K562 (cell line): ENCODE measurements around the gene VSIG10L. TPM values are rescaled to one million over a fixed set of nuclear protein-coding genes. Genes with fewer than 3 reads are reported as not detected.

Experiments used
- ATAC-seq: fragments of 200-7000 bp; cut with Tn5 transposase; 3 replicates; pipeline ENCODE4 v1.9.1; 2020; ENCODE audit warnings: moderate library complexity
- BruUV-seq: library from RNA; stranded (reverse); fragments of 400-500 nt; replicated peaks from 2 replicates; lab custom pipeline; 2021; lab: Mats Ljungman, UMichigan
- CTCF ChIA-PET: fragments of 300-600 bp; formaldehyde crosslinking; extraction: SDS; loops from one replicate; lab custom pipeline; 2021; ENCODE audit warnings: low intra/inter-chr PET ratio; lab: Yijun Ruan, JAX
- POLR2A ChIA-PET: fragments of 300-600, 350-650 bp; sonication (Branson Sonifier 250); formaldehyde crosslinking; extraction: SDS; loops from one replicate; lab custom pipeline; 2021; ENCODE audit warnings: antibody characterized with exemption, inconsistent platforms; lab: Yijun Ruan, JAX
- DNase-seq, 4 experiments: peaks; one replicate each; pipeline versions ENCODE4 v3.0.0 to v3.0.0-alpha.2; 2011 to 2018; ENCODE audit warnings: low spot score in 3 of 4, mixed read lengths in 3 of 4; ENCODE audit errors: extremely low read depth in 1 of 4
- FAIRE-seq: peaks from 2 replicates; lab custom pipeline; 2011; peaks lifted over from hg19 to GRCh38; lab: Jason Lieb, UNC
- H2AFZ ChIP-seq: 2 replicates; pipeline ENCODE4 v1.6.0; 2011; ENCODE audit warnings: low read depth, low read length, control low read depth, inconsistent platforms
- H3K27ac ChIP-seq: fragments of 200-600 bp; 3 replicates; pipeline ENCODE4 v1.8.0; 2011; ENCODE audit warnings: low read depth, mild to moderate bottlenecking, control low read depth, inconsistent platforms, low read length, moderate library complexity, mixed read lengths; ENCODE audit errors: extremely low read depth
- H3K27me3 ChIP-seq, 2 experiments: fragments of 300-600 bp in 1 of 2; 2 replicates in 1 of 2; 3 replicates in 1 of 2; pipeline versions ENCODE4 v1.6.0 to v1.8.0; 2011; ENCODE audit warnings: inconsistent platforms in 2 of 2, low read length in 2 of 2, mild to moderate bottlenecking in 1 of 2, mixed read lengths in 1 of 2, moderate library complexity in 1 of 2; ENCODE audit not compliant: control insufficient read depth in 2 of 2, insufficient read depth in 2 of 2
- H3K36me3 ChIP-seq: fragments of 300-600 bp; 3 replicates; pipeline ENCODE4 v1.8.0; 2011; ENCODE audit warnings: mild to moderate bottlenecking, low read length, inconsistent platforms; ENCODE audit not compliant: control insufficient read depth, insufficient read depth
- H3K4me1 ChIP-seq, 2 experiments: fragments of 200-600 bp in 1 of 2; replicated peaks in 1 of 2; 2 replicates in 1 of 2; 3 replicates in 1 of 2; pipeline versions ENCODE4 v1.5.1 to v1.8.0; 2011; ENCODE audit warnings: inconsistent platforms in 2 of 2, low read length in 2 of 2, mild to moderate bottlenecking in 1 of 2, mixed read lengths in 1 of 2, moderate library complexity in 1 of 2; ENCODE audit not compliant: control insufficient read depth in 2 of 2, insufficient read depth in 2 of 2
- H3K4me2 ChIP-seq: 2 replicates; pipeline ENCODE4 v1.6.1; 2011; ENCODE audit warnings: low read length, control low read depth, inconsistent platforms, mixed read lengths; ENCODE audit not compliant: insufficient read depth
- H3K4me3 ChIP-seq: fragments of 200-600 bp; sonication (generic), shearing (Covaris generic); 2 replicates; pipeline ENCODE4 v1.5.1; 2016; ENCODE audit warnings: control low read depth, inconsistent platforms
- H3K79me2 ChIP-seq: fragments of 200-600 bp; 3 replicates; pipeline ENCODE4 v1.8.0; 2011; ENCODE audit warnings: low read length, inconsistent platforms; ENCODE audit not compliant: control insufficient read depth, insufficient read depth
- H3K9ac ChIP-seq, 2 experiments: 2 replicates each; pipeline versions ENCODE4 v1.6.0 to v1.6.1; 2011; ENCODE audit warnings: low read depth in 2 of 2, low read length in 2 of 2, control low read depth in 1 of 2, inconsistent platforms in 1 of 2, mild to moderate bottlenecking in 1 of 2, mixed read lengths in 1 of 2; ENCODE audit not compliant: insufficient read depth in 1 of 2
- H3K9me1 ChIP-seq: one replicate; pipeline ENCODE4 v1.6.0; 2011; ENCODE audit warnings: inconsistent platforms, mild to moderate bottlenecking, low read length, moderate library complexity; ENCODE audit not compliant: control insufficient read depth, insufficient read depth
- H3K9me3 ChIP-seq: replicated peaks from 2 replicates; pipeline ENCODE4 v1.5.1; 2011; ENCODE audit warnings: low read depth, low read length, inconsistent platforms; ENCODE audit not compliant: control insufficient read depth, insufficient read depth
- H4K20me1 ChIP-seq: replicated peaks from 2 replicates; pipeline ENCODE4 v1.6.1; 2011; ENCODE audit warnings: low read length, inconsistent platforms, mixed read lengths; ENCODE audit not compliant: control insufficient read depth, insufficient read depth
- CTBP1 ChIP-seq: fragments of 450-650 bp; IDR thresholded peaks from 2 replicates; pipeline ENCODE4 v1.6.1; 2016; ENCODE audit warnings: borderline replicate concordance
- HNRNPK ChIP-seq: fragments of 200-400 bp; formaldehyde crosslinking; IDR thresholded peaks from one replicate; pipeline ENCODE4 v1.6.1; 2018; ENCODE audit warnings: mild to moderate bottlenecking, low read depth, low read length; ENCODE audit not compliant: poor library complexity, severe bottlenecking
- NEUROD1 ChIP-seq: fragments of 150-350 bp; IDR thresholded peaks from 2 replicates; pipeline ENCODE4 v1.6.1; 2014; ENCODE audit warnings: borderline replicate concordance, low read length, low read depth; ENCODE audit not compliant: partially characterized antibody
- NFE2 ChIP-seq: IDR thresholded peaks from 2 replicates; pipeline ENCODE4 v1.6.1; 2014; ENCODE audit warnings: antibody characterized with exemption, low read depth
- POLR2G ChIP-seq: fragments of 200-400 bp; formaldehyde crosslinking; IDR thresholded peaks from 2 replicates; pipeline ENCODE4 v1.6.1; 2017; ENCODE audit warnings: low read depth, mild to moderate bottlenecking, antibody characterized with exemption, low read length, moderate library complexity
- SLC30A9 ChIP-seq: fragments of 250-450 bp; sonication (Bioruptor Pico); IDR thresholded peaks from 2 replicates; pipeline ENCODE4 v1.8.0; 2022; ENCODE audit warnings: mild to moderate bottlenecking, moderate library complexity
- SP1 ChIP-seq: sonication (generic); formaldehyde crosslinking; IDR thresholded peaks from 2 replicates; pipeline ENCODE4 v1.8.1; 2022; ENCODE audit warnings: mild to moderate bottlenecking, missing genetic modification reagents
- ZNF436 ChIP-seq: fragments of 250-450, 450-650 bp; sonication (Bioruptor Pico); formaldehyde crosslinking; IDR thresholded peaks from 2 replicates; pipeline ENCODE4 v1.7.0; 2020; ENCODE audit warnings: mild to moderate bottlenecking
- WGBS: fragments of 100-300 bp; shearing (Covaris generic); methylation state at CpG from one replicate; pipeline ENCODE4 v1.1.6; 2016; ENCODE audit warnings: low coverage, mixed read lengths; ENCODE audit not compliant: insufficient coverage; ENCODE audit errors: missing lambda C conversion rate; 5-methylcytosine and 5-hydroxymethylcytosine counted together
- in situ Hi-C: fragments of 300-500 bp; cut with MboI; formaldehyde crosslinking; loops from 4 replicates; pipeline ENCODE4 v1.15.0; 2018; ENCODE audit warnings: inconsistent platforms, mixed read lengths
- intact Hi-C: fragments of 100-400 bp; cut with micrococcal nuclease; formaldehyde crosslinking; loops from 2 replicates; pipeline ENCODE4 v1.14.2; 2022
- polyA plus RNA-seq, 8 experiments: library from polyadenylated mRNA; depleted of rRNA in 4 of 8; stranded (reverse) in 5 of 8; unstranded in 3 of 8; fragments of >200 nt; fragmentation: Nextera tagmentation in 2 of 8; fragmentation: Illumina TruSeq in 1 of 8; extraction: Ambion mirVana in 2 of 8; extraction: Trizol in 1 of 8; gene quantifications; 2 replicates each; pipeline versions ENCODE4 v1.2.1 to v1.2.3, GENCODE V29; 2011 to 2014; ENCODE audit warnings: inconsistent platforms in 1 of 8, missing spikeins in 1 of 8
- total RNA-seq, 7 experiments: library from RNA; depleted of rRNA in 6 of 7; stranded (reverse); fragments of >200 nt in 6 of 7; fragmentation: Illumina TruSeq in 2 of 7; extraction: Trizol in 2 of 7; gene quantifications; 2 replicates each; pipeline versions ENCODE4 v1.2.1 to v1.2.3, GENCODE V29; 2011 to 2021; ENCODE audit warnings: low replicate concordance in 1 of 7

The VSIG10L gene
- total and polyA plus RNA-seq, 9 of the 15 experiments (the other 6 are each of a cell fraction or from before 2014, with no cell fraction given): 1.1 to 7.6 (median 2.2) TPM

GRCh38 chr19:51297406-51297805, 44.5 kb downstream of the VSIG10L start:
- Histone ChIP-seq H2AFZ (no peak overlapping the region), H3K9ac (no peak overlapping the region), H3K4me2 (no peak overlapping the region), H3K27ac (no peak overlapping the region), H3K9me3 (no peaks in the 10 kb centered on the region), H3K36me3 (no peaks in the 10 kb centered on the region), H3K4me3 (no peak overlapping the region), H3K79me2 (no peaks in the 10 kb centered on the region), H3K27me3 (peaks cover 27 to 71% of the 10 kb centered on the region in 2 experiments; a peak in 4 of 5 replicates), H4K20me1 (no peaks in the 10 kb centered on the region), H3K4me1 (peaks cover 0 to 7% of the 10 kb centered on the region in 2 experiments; a peak in 2 of 5 replicates), H3K9me1 (no peaks in the 10 kb centered on the region)
- ChIA-PET POLR2A (no interaction called here), CTCF (no interaction called here)
- ATAC-seq (no peak), FAIRE-seq (no peak), DNase-seq (no peak)
- intact Hi-C loops (loop anchor here (2.0 kb wide), 1 partner anchor 361 kb away; no protein-coding TSS in a partner anchor), in situ Hi-C loops (no loop called here)
- 2% methylated on average over 5 of the region's 5 CpGs for WGBS
- TF ChIP-seq CTBP1: no peak
- TF ChIP-seq NEUROD1: no peak
- TF ChIP-seq SP1 (CRISPR knock-in tag): no peak
- TF ChIP-seq HNRNPK: no peak
- TF ChIP-seq POLR2G: no peak
- TF ChIP-seq NFE2: no peak
- no peak for TF ChIP-seq ZNF436 (CRISPR knock-in tag)
- no peak for TF ChIP-seq SLC30A9 (CRISPR knock-in tag)
- no TSS peak for BruUV-seq
